NCI-H1417 treated with DMSO at 0.1 percent for 48 hours (cell line): ENCODE results near the gene TMC3.
"Not testable (repeated sequence)": the region's sequence is repeated elsewhere in the genome, so short reads cannot be mapped to it uniquely, and the experiment has no call there.

Source experiments
- DNase-seq: peaks from one replicate; lab custom pipeline; 2025; lab: John Stamatoyannopoulos, UW

The TMC3 gene

GRCh38 chr15:81373775-81374395, at the start of gene TMC3:
Gene TMC3 (minus strand): TSS chr15:81374213. CDS start chr15:81374077, 136 bp downstream.
- DNase-seq, result no peak

- no peak for DNase-seq
Observed at GRCh38 chr15:81421461-81421860, 47.4 kb upstream of the TMC3 start.

DNA sequence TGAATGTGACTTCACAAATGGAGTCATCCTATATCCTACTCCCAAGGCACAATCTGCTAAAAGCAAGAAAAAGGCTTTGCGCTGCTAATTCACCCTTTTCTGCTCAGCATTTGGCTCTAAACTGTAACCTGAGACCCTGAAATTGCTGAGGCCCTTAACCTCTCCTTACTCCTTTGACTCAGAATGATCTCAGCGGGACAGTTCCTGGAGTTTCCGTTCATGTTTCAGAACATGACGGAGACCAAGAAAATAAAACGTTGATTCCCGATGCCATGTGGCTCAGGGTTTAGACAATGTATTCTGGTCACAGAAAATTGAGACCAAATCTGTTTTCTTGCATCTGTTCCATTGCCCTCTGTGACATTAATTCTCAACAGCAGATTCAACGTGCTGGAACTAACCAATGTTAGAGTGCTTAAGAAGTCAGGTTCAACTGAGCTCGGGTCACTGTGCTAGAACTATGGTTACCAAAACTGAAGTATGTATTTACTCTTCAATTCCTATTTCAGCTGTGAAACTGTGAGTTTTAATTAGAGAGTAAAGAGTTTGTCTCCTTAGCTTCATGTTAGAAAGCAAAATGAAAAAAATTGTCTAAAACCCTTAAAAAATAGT, 45.4 kb upstream of the TMC3 start:
- peak; percentile 16 for DNase-seq

GRCh38 chr15:81418891-81419290, 44.9 kb upstream of the TMC3 start:
- DNase-seq, result no peak

DNA sequence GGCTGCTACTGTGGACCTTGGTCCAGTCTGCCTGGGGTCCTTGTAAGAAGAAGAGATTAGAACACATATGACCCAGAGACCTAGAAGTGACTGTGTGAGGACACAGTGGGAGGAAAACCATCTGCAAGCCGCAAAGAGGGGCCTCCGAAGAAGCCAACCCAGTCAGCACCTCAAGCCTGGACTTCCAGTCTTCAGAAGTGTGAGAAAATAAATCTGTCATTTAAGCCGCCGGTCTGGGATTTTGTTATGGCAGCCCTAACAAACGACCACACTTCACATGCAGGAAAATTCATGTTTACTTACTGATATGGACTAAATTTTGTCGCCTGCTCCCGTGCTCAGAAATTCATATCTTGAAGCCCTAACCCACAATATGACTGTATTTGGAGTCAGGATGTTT, 44.4 kb upstream of the TMC3 start:
- no peak for DNase-seq

GRCh38 chr15:81414274-81414968, 40.4 kb upstream of the TMC3 start:
- not testable (repeated sequence) for DNase-seq

GRCh38 chr15:81413851-81414250, 39.8 kb upstream of the TMC3 start:
- no peak for DNase-seq

GRCh38 chr15:81411969-81412633, 38.1 kb upstream of the TMC3 start:
- no peak for DNase-seq

- DNase-seq, result no peak
Observed at GRCh38 chr15:81411051-81411450, 37.0 kb upstream of the TMC3 start.

DNA sequence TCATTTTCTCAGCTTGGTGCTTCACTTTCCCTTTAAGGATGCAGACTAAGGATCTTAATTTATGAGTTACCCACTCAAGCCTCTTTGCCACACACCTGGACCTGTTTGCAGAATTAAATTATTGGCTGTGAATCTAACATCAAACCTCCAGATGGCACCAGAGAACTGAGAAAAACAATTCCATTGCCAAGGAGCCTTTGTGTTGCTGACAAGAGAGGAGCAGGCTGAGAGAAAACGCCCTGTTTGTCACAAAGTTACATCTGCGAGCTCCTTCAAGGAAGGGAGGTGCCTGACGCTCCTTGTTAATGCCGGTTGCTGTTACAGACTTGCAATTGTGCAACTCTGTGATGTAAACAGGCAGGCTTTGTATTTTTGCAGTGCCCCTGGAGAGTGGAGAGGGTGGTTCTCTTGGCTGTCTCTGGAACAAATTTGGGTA, 36.3 kb upstream of the TMC3 start:
- peak; percentile 56 for DNase-seq

GRCh38 chr15:81407718-81408117, 33.7 kb upstream of the TMC3 start:
- DNase-seq, result no peak

GRCh38 chr15:81407176-81407575, 33.2 kb upstream of the TMC3 start:
- no peak for DNase-seq

DNA sequence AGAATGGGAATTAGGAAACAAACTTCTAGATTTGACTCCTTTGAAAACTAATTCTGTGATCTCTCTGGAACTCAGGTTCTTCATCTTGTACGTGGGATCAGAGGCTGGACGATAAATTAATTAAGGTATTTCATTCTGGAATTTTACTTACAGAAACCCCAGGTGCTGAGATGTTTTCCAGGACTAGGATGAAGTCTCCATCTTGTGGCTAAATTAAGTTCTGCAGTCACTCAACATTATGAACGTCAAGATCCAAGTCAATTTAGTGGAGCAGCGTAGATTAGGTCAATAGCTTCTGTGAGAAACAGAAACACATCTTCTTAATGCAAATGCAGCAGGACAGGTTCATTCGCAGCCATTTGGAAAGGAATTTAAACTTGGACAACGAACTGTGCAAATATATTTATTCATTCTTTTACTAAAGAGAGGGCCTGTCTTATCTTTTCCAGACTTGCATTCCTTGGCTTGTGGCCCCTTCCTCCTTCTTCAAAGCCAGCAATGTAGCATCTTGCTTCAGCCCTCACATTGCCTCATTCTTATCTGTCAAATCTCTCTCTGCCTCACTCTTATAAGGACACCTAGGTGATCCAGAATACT, 26.7 kb upstream of the TMC3 start:
- peak; percentile 59 for DNase-seq

DNA sequence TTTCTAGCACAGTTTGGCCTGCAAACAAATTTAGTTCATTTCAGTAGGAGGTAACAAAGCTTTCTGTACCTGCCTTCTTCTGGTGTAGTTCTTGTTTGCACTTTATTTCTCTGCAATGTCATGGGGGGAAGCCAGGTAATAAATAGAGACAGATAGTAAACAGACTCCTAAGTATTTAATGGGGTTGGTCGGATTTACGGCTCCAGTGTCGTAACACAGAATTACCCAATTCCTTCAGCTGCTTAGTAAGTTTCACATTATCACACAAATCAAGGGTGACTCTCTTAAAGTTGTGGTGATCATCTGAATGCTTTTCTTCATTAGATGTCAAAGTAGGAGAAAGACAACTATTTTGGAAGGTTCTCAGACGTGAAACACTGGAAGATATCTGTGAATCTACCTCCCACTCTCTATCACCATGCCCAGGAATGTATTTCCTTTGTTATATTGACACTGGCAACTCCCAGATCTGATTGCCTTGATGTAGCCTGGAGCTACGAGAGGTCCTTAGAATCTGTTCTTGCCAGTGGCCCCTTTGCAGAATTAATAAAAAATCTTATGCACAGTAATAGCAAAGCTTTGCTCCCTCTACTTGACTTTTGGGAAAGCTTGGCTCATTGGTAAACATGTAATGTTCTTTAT, 25.0 kb upstream of the TMC3 start:
- no peak for DNase-seq

GRCh38 chr15:81398456-81398855, 24.4 kb upstream of the TMC3 start:
- no peak for DNase-seq

DNA sequence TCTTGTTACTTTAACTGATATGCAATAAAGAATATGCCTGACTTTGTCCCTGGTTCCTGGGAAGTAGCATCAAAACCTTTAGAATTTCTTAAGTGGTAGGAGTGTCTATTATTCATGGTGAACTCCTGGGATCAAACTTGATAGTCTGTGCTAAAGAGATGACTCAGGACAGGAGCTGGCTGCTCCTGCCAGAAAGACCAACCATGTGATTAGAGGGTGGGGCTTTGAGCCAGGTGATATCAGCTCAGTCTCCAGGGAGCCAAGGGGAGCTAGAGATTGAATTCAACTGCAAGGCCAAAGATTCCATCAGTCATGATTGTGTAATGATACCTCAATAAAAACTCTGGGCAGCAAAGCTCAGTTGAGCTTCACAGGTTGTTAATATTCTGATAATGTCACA, 20.6 kb upstream of the TMC3 start:
- no peak for DNase-seq

DNA sequence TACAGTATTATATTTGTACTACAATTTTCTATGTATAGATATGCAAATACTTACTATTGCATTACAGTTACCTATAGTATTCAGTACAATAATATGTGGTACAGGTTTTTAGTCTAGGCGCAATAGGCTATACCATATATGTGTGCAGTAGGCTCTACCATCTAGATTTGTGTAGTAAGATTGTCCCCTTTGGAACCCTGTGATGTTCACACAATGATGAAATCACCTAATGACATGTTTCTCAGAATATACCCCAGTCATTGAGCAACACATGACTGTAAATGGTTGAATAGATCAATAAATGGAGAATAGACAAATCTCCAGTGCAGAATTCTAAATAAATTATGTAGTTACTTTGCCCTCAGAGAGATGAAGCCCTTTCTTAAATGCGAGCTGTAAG, 17.6 kb upstream of the TMC3 start:
- no peak for DNase-seq

GRCh38 chr15:81388436-81388770, 14.4 kb upstream of the TMC3 start:
- no peak for DNase-seq

DNA sequence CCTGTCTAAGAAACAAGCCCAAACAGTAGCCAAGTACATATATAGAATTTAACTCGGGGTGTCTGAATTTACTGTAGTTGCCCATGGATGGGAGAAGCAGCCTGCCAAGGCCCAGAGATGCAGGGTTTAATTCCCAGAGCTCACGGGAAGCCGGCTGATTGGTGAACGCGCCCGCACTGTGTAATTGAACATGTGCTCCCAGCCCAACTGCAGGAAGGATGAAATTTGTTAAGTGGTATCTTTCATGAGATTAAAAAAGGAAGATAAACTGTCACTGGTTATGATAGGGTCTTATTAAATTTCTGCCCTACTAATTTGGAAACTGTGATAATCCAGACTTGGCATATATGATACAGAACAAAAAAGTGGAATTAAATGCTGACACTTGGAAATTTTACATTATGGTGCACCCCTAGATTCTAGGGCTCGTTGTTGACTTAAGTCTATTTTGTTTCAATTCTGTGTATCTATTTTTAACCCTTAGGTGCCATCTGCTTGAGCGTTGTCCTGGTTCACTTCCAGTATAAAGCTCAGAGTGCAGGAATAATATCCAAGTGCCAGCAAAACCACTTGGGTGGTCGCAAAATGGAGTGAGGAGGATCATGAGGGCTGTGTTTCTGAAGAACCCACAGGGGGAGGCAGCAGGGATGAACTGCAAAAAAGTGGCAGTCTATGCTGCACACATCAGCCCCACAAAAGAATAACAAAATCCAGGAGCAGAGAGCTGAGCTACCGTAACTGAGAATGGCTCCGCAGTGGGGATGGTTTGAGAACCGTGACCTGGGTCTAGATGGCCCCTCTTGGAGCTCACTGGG, 13.8 kb upstream of the TMC3 start:
- no peak for DNase-seq

GRCh38 chr15:81386947-81387346, 12.9 kb upstream of the TMC3 start:
- DNase-seq, result no peak

DNA sequence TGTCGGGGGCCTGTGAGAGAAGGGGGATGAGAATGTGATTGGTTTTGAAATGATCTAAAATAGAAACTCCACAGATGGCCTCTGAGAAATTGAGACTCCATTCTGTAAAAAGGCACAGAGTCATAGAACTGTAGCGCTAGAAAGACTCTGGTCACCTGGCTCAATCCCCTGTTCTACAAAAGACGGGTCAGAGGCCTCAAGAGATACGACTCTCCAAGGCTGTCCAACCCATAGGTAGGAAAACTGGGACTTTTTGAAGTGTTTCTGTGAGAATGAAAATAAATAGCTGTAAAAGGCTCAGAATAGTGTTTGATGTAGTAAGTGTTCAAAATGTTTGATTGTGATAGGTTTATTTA, 11.7 kb upstream of the TMC3 start:
- no peak for DNase-seq
